T-helper 22 cell (primary cell): ENCODE measurements around the gene CDC6.

Experiments
- DNase-seq: peaks from one replicate; pipeline ENCODE4 v3.0.0-alpha.2; 2020; ENCODE audit warnings: low read depth

The CDC6 gene

GRCh38 chr17:40323391-40324381 is 36.0 kb downstream of the CDC6 start:
- DNase-seq, result peak; percentile 93

GRCh38 chr17:40325156-40326013 is 37.7 kb downstream of the CDC6 start:
- DNase-seq, result no peak

- DNase-seq, result peak; percentile 60
These were observed 38.5 kb downstream of the CDC6 start for GRCh38 chr17:40326014-40326831.

- DNase-seq, result no peak
These were observed 39.1 kb downstream of the CDC6 start for GRCh38 chr17:40326832-40327199.

GRCh38 chr17:40327244-40327729 is 39.6 kb downstream of the CDC6 start:
- no peak for DNase-seq

GRCh38 chr17:40327735-40328385 is 40.2 kb downstream of the CDC6 start:
- DNase-seq, result no peak

- no peak for DNase-seq
These were observed 40.7 kb downstream of the CDC6 start for GRCh38 chr17:40328386-40328766.

- no peak for DNase-seq
These were observed 42.4 kb downstream of the CDC6 start for GRCh38 chr17:40329839-40330794.

- no peak for DNase-seq
These were observed 43.3 kb downstream of the CDC6 start for GRCh38 chr17:40330850-40331470.

GRCh38 chr17:40331743-40332641 is 44.3 kb downstream of the CDC6 start:
- DNase-seq, result no peak

- no peak for DNase-seq
These were observed 46.2 kb downstream of the CDC6 start for GRCh38 chr17:40333781-40334448.

- DNase-seq, result no peak
These were observed 47.9 kb downstream of the CDC6 start for GRCh38 chr17:40335620-40336019.

GRCh38 chr17:40337351-40337750 is 49.7 kb downstream of the CDC6 start:
- DNase-seq, result no peak

GRCh38 chr17:40338058-40338457 is 50.4 kb downstream of the CDC6 start:
- no peak for DNase-seq

- DNase-seq, result no peak
These were observed 51.4 kb downstream of the CDC6 start for GRCh38 chr17:40338941-40339649.

GRCh38 chr17:40340327-40340726 is 52.6 kb downstream of the CDC6 start:
- no peak for DNase-seq
